WTC11 (cell line): ENCODE results near the gene TMEM151B.

Experiments
- FOXP1 ChIP-seq: sonication (generic); formaldehyde crosslinking; IDR thresholded peaks from 2 replicates; pipeline ENCODE4 v1.8.0; 2022; ENCODE audit warnings: missing genetic modification reagents, mild to moderate bottlenecking, moderate library complexity, borderline replicate concordance
- GABPB1 ChIP-seq: sonication (generic); formaldehyde crosslinking; IDR thresholded peaks from 2 replicates; pipeline ENCODE4 v1.8.1; 2023; ENCODE audit warnings: mild to moderate bottlenecking, missing genetic modification reagents
- NFATC4 ChIP-seq: fragments of 250-450 bp; sonication (Bioruptor Pico); IDR thresholded peaks from 2 replicates; pipeline ENCODE4 v1.9.0; 2021; ENCODE audit warnings: mild to moderate bottlenecking
- ZBTB21 ChIP-seq: sonication (generic); formaldehyde crosslinking; IDR thresholded peaks from 2 replicates; pipeline ENCODE4 v1.8.1; 2023; ENCODE audit warnings: mild to moderate bottlenecking, missing genetic modification reagents, borderline replicate concordance
- ZNF532 ChIP-seq: fragments of 250-450 bp; sonication (Bioruptor Pico); IDR thresholded peaks from 2 replicates; pipeline ENCODE4 v1.9.0; 2021; ENCODE audit warnings: mild to moderate bottlenecking, borderline replicate concordance
- TF ChIP-seq, protein P1 (sequence below): fragments of 200-600 bp; IDR thresholded peaks from 2 replicates; pipeline ENCODE4 v1.8.0; 2022; ENCODE audit warnings: antibody characterized with exemption
- TF ChIP-seq, protein P2 (sequence below): fragments of 250-450 bp; sonication (Bioruptor Pico); IDR thresholded peaks from 2 replicates; pipeline ENCODE4 v1.9.0; 2021; ENCODE audit warnings: moderate library complexity, mild to moderate bottlenecking, inconsistent platforms, borderline replicate concordance
- TF ChIP-seq, protein P3 (sequence below): sonication (generic); formaldehyde crosslinking; IDR thresholded peaks from 2 replicates; pipeline ENCODE4 v1.8.0; 2022; ENCODE audit warnings: missing genetic modification reagents
- TF ChIP-seq, protein P4 (sequence below): sonication (generic); formaldehyde crosslinking; IDR thresholded peaks from 2 replicates; pipeline ENCODE4 v1.8.1; 2023; ENCODE audit warnings: mild to moderate bottlenecking, missing genetic modification reagents, moderate library complexity

- TF ChIP-seq ZBTB21: no peak
- TF ChIP-seq FOXP1 (CRISPR knock-in tag): no peak
- no peak for TF ChIP-seq GABPB1
- TF ChIP-seq, protein P1, sequence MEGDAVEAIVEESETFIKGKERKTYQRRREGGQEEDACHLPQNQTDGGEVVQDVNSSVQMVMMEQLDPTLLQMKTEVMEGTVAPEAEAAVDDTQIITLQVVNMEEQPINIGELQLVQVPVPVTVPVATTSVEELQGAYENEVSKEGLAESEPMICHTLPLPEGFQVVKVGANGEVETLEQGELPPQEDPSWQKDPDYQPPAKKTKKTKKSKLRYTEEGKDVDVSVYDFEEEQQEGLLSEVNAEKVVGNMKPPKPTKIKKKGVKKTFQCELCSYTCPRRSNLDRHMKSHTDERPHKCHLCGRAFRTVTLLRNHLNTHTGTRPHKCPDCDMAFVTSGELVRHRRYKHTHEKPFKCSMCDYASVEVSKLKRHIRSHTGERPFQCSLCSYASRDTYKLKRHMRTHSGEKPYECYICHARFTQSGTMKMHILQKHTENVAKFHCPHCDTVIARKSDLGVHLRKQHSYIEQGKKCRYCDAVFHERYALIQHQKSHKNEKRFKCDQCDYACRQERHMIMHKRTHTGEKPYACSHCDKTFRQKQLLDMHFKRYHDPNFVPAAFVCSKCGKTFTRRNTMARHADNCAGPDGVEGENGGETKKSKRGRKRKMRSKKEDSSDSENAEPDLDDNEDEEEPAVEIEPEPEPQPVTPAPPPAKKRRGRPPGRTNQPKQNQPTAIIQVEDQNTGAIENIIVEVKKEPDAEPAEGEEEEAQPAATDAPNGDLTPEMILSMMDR: no peak
- no peak for TF ChIP-seq ZNF532 (CRISPR knock-in tag)
- TF ChIP-seq, protein P2, sequence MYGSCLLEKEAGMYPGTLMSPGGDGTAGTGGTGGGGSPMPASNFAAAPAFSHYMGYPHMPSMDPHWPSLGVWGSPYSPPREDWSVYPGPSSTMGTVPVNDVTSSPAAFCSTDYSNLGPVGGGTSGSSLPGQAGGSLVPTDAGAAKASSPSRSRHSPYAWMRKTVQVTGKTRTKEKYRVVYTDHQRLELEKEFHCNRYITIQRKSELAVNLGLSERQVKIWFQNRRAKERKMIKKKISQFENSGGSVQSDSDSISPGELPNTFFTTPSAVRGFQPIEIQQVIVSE: no peak
- TF ChIP-seq NFATC4 (CRISPR knock-in tag): no peak
- TF ChIP-seq, protein P3, sequence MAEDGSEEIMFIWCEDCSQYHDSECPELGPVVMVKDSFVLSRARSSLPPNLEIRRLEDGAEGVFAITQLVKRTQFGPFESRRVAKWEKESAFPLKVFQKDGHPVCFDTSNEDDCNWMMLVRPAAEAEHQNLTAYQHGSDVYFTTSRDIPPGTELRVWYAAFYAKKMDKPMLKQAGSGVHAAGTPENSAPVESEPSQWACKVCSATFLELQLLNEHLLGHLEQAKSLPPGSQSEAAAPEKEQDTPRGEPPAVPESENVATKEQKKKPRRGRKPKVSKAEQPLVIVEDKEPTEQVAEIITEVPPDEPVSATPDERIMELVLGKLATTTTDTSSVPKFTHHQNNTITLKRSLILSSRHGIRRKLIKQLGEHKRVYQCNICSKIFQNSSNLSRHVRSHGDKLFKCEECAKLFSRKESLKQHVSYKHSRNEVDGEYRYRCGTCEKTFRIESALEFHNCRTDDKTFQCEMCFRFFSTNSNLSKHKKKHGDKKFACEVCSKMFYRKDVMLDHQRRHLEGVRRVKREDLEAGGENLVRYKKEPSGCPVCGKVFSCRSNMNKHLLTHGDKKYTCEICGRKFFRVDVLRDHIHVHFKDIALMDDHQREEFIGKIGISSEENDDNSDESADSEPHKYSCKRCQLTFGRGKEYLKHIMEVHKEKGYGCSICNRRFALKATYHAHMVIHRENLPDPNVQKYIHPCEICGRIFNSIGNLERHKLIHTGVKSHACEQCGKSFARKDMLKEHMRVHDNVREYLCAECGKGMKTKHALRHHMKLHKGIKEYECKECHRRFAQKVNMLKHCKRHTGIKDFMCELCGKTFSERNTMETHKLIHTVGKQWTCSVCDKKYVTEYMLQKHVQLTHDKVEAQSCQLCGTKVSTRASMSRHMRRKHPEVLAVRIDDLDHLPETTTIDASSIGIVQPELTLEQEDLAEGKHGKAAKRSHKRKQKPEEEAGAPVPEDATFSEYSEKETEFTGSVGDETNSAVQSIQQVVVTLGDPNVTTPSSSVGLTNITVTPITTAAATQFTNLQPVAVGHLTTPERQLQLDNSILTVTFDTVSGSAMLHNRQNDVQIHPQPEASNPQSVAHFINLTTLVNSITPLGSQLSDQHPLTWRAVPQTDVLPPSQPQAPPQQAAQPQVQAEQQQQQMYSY (CRISPR knock-in tag): no peak
- TF ChIP-seq, protein P4, sequence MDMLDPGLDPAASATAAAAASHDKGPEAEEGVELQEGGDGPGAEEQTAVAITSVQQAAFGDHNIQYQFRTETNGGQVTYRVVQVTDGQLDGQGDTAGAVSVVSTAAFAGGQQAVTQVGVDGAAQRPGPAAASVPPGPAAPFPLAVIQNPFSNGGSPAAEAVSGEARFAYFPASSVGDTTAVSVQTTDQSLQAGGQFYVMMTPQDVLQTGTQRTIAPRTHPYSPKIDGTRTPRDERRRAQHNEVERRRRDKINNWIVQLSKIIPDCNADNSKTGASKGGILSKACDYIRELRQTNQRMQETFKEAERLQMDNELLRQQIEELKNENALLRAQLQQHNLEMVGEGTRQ (CRISPR knock-in tag): no peak
Measured at GRCh38 chr6:44349904-44350649, 79.8 kb downstream of the TMEM151B start.
